Skin of body (tissue), 2 donors: ENCODE data around the gene MORN1. TPM values are rescaled to one million over a fixed set of nuclear protein-coding genes. Genes with fewer than 3 reads are reported as not detected.
A peak's percentile ranks its signal among the peaks of the same experiment; 100 is the strongest.

Source experiments
- DNase-seq: peaks from one replicate; lab custom pipeline; 2025; lab: John Stamatoyannopoulos, UW
- total RNA-seq: library from RNA; depleted of rRNA; stranded (reverse); fragments of >200 nt; gene quantifications from one replicate; pipeline ENCODE4 v1.2.3, GENCODE V29; 2014

Gene MORN1
- total RNA-seq, 1 donor from 2014 or later: 10.3 TPM

DNA sequence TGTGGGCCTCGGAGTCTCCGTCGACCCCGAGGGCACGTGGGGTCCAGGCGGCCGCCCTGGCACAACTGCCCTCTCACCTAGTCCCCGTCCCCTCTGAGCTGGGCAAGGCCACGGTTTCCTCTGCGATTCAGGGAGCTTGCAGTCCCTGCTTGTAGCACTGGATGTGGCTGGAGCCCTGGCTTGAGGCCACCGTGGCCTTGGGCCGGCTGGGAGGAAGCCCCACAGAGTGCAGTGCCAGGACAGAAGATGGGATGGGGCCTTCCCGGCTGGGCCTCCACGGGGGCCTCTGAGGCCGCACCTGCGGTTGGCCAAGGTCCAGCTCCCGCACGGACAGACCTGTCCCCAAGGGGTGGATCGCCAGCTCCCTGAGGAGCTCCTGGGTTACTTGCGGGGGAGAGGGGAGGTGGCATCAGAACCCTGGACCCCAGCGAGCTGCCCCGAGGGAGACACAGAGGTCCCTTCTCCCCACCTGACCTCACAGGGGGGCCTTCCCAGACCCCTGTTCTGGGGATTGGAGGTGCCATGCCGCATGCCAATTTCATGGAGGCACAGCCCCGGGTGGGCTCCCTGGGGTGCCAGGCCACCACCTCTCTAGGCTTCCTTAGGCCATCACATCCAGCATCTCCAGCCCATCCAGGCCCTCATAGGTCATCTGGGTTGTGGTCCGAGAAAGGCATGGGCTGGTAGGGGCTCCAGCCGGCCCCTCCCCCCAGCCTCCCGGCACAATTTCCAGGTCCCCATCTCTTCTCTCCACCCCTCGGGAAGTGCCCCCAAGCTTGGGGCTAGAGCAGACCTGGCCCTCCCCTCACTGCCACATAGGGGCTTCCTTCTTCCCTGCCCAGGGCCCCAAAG, 80.8 kb downstream of the MORN1 start:
- no peak for DNase-seq

DNA sequence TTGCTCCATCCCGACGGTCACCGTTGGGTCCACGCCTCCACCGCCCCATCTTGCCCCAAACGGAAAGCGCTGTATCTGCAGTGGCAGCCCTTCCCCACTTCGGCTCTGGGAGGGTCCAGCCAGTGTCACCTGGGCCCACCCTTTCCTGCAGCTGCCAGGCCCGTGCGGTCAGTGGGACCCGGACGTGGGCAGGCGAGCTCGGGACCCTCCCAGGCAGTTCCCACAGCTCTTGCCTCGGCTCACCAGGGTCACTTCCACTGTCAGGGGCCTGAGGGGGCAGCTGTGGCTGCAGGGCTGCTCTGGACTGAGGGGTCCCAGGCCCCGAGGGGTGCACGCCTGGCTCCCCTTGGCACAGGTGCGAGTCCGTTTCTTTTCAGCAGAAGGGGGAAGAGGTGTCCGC, 82.5 kb downstream of the MORN1 start:
- DNase-seq: no peak

DNA sequence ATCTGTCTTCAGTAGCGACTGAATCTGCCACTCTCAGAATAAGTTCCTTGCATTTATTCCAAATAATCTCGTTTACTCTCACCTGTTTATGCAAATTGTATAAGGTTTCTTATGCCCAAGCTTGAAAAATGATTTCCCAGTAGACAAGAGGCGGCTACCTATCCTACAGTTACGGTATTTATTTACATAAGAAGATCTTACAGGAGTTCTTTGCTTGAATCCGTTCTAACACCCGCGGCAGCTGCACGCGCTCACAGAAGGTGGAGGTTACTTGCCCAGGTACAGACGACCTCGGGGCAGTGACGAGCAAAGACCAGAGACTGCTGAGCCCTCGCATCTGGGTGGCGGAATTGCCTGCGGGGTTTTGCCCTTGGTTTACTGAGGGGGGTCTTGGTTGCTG, 83.4 kb downstream of the MORN1 start:
- no peak for DNase-seq

- no peak for DNase-seq
These were observed 84.2 kb downstream of the MORN1 start for GRCh38 chr1:2307064-2307605.

- DNase-seq: no peak
These were observed 85.0 kb downstream of the MORN1 start for GRCh38 chr1:2306151-2306978.

DNA sequence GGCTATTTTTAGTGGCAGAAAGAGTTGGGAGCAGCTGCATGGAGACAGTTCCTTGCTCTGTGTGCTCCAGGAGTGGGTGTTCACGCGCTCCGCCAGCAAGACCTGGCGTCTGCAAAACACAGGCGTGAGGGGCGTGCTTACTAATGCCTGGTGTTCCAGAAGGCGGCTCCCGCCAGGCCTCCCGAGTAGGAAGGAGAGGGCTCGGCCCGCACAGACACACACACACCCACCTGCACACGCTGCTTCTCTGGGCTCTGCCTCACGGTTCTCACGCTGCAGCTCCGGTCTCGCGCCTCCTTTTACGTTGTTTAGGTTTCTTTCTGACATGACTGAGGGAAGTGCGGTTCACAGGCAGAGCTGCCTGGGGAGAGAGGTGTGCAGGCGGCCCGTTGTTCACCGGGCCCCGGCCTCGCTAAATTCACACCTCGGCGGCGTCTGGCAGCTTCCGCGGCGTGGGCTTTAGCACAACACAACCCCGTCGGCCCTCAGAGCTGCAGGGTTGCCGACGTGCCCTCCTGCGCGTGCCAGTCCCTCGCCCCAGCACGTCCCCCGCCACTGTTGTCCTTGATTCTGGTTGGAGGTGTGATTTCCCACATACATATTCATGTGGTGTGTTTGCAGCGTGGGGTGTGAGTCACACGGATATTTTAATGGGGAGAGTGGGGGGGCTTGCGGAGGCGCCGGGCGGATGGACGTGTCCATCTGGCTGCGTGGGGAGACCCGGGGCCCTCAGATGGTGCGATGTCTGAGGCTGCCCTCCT, 86.3 kb downstream of the MORN1 start:
- DNase-seq: no peak

DNA sequence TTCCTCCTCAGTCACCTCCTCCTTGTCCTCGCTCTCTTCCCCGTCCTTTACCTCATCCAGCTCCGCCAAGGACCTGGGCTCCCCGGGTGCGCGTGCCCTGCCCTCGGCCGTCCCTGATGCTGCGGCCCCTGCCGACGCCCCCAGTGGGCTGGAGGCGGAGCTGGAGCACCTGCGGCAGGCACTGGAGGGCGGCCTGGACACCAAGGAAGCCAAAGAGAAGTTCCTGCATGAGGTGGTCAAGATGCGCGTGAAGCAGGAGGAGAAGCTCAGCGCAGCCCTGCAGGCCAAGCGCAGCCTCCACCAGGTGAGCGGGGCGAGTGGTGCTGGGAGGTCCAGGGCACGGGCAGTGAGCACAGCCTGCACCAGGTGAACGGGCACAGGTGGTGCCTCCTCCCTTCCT, 87.1 kb downstream of the MORN1 start:
- no peak for DNase-seq

GRCh38 chr1:2303781-2304180, 87.6 kb downstream of the MORN1 start:
- no peak for DNase-seq

DNA sequence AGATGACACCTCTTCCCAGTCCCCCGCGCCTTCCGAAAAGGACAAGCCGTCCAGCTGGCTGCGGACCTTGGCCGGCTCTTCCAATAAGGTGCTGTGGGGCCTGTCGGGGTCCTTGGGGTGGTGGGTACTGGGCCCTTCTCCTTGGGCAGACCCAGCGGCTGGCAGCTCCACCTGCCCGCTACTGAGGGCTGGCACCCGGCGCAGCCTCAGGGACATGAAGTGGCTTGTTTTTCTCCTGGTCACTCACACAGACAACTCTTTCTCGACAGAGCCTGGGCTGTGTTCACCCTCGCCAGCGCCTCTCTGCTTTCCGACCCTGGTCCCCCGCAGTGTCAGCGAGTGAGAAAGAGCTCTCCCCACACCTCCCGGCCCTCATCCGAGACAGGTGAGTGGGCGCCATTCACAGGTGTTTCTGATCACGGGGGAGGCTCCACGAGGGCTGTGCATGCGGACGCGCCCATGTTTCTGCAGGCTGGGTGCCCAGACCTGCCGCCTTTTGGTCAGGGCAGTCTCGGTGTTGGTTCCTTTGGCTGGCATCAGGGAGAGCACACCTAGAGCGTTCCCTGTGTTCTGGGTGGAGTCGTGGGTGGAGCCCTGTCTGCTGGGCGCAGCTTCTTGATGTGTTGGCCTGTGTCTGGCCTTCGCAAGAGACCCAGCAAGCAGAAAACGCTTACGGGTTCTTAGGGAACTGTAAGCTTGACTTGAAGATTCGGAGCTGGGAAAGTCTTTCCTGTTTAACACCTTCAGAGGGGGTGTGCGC, 88.2 kb downstream of the MORN1 start:
- DNase-seq: no peak

DNA sequence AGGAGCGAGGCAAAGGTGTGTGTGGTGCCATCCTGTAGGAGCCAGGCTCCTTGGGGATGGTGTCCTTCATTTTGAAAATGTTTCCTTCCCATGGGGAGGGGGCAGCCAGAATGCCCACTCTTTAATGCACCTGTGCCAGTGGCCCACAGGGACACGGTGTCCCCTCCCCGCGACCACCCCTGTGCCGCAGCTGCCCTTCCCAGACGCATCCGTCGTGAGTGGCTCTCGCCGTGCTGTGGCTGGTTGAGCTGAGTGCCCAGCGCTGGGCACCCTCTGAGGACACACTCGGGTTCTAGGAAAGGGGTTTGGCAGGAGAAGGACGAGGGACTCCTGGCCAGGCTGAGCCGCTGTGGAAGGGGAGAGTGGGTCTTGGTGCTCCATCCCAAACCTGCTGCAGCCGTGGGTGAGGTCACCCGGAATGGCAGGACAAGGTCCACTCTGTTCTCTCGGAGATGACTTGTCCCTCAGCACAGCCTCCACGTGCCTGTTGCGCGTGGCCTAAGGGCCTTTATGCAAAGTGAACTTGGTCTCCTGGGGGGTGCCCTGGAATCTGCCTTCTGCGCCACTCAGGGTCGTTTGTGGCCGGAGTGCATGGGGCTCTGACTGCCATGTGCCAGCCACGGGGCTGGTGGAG, 88.9 kb downstream of the MORN1 start:
- DNase-seq: no peak

GRCh38 chr1:2301607-2302291, 89.6 kb downstream of the MORN1 start:
- no peak for DNase-seq

- peak; percentile 45 for DNase-seq
These were observed 90.3 kb downstream of the MORN1 start for GRCh38 chr1:2300851-2301606.

- DNase-seq: no peak
These were observed 91.2 kb downstream of the MORN1 start for GRCh38 chr1:2300004-2300771.

DNA sequence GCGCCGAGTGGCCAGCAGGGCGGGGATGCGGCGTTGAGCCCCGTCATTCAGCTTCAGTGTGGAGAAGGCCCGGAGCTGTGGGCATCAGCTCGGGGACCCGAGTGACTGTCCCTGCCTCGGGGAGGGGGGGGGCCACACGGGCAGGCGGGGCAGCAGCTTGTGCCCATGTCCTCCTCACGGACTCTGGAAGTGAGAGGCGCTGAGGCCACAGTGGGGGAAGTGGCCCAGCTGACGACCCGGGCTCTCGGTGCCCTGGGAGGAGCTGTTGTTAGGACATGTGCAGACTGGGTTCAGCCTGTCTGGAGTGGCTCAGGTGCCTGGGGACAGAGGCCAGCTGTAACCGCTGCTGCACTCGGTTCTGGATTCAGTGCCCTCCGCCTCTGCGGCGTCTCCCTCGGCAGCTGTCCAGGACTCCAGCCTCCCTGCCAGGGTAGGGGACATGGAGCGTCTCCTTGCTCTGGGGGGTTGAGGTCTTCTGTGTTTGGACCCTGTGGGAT, 92.2 kb downstream of the MORN1 start:
- DNase-seq: no peak

DNA sequence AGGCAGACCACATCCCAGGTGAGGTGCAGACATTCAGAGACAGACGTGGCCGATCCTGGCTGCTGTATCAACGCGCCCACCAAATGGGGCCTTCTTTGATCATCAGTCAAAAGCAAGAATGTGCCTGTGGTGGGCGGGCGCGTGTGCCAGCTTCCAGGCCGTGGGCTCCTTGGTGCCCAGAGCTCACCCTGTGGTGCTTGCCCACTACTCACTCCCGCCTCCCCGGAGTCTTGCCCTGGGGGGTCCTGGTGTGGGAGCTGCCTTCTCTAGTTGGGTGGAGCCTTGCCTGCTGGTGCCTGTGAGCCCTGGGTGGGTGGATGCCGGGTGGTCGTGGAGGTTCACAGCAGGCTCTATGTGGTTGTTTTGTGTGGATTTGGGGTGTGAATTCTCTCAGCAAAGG, 92.7 kb downstream of the MORN1 start:
- DNase-seq: no peak

DNA sequence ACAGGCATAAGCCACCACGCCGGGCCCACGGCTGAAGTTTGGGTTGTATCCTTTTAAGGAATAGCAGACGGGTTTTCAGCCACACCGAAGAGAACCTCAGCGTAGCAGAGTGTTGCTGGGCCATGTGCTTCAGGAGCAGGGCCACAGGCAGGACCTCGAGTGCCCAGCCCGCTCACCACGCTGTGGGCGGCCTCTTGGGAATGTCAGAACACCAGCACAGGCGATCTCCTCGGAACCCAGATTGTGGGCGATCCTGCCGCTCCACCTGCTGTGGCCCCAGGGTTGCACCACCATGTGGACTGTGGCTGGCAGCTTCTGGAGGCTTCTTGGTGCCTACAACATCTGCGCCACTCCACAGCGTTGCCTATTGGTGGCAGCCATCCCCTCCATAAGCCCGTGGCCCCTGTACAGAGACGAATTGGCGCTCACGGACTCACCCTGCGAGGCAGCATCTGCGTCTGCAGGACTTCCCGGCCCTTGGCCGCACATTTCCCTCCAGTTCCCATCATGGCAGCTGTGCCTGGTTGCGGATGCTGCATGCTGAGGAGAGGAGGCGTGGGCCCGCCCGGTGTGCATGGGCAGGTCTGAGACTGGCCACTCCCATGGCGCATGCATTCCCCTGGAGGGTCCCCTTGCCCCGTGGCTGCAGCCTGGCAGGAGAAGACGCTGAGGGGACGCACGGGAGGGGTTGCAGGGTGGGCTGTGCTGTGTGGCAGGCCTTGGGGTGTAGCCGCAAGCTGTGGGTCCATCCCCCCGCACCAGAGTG, 93.9 kb downstream of the MORN1 start:
- DNase-seq: no peak

DNA sequence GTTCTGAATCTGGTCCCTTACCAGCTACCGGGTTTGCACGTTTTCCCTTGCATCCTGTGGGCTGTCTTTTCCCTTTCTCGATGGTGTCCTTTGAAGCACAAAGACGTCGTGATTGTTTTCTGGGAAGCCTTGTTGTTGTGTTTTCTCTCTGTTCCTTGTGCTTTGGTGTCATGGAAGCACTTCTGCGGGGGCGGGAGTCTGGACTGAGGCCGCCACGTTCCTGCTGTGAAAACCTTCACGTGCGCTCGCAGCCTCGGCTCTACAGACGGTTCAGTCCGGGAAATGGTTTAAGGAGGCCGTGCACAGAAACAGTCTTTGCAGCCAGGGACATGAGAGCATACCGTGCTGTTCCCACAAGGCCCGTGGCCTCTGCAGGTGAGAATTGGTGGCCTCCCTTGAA, 94.7 kb downstream of the MORN1 start:
- no peak for DNase-seq
